HepG2 (cell line): ENCODE results near the gene CLDN16.

Experiments
- CTCF ChIP-seq: sonication (generic); formaldehyde crosslinking; IDR thresholded peaks from 2 replicates; pipeline ENCODE4 v1.5.0; 2020; ENCODE audit warnings: mild to moderate bottlenecking, missing genetic modification reagents, moderate library complexity
- HMG20B ChIP-seq: conservative IDR thresholded peaks from 2 replicates; pipeline ENCODE4 v1.6.1; 2016; ENCODE audit warnings: missing genetic modification reagents, missing compliant biosample characterization
- JUN ChIP-seq: sonication (generic); formaldehyde crosslinking; IDR thresholded peaks from 2 replicates; pipeline ENCODE4 v1.4.0; 2020; ENCODE audit warnings: mild to moderate bottlenecking, missing genetic modification reagents
- KDM1A ChIP-seq: IDR thresholded peaks from 2 replicates; pipeline ENCODE4 v1.6.1; 2016; ENCODE audit warnings: missing compliant biosample characterization
- MAX ChIP-seq: IDR thresholded peaks from 2 replicates; pipeline ENCODE4 v1.6.1; 2012; ENCODE audit warnings: inconsistent platforms
- MYC ChIP-seq: sonication (generic); formaldehyde crosslinking; IDR thresholded peaks from 2 replicates; pipeline ENCODE4 v1.9.0; 2021; ENCODE audit warnings: missing genetic modification reagents, borderline replicate concordance
- PAX8 ChIP-seq: sonication (generic); formaldehyde crosslinking; IDR thresholded peaks from 2 replicates; pipeline ENCODE4 v1.8.0; 2022; ENCODE audit warnings: mild to moderate bottlenecking, missing genetic modification reagents, borderline replicate concordance
- RBFOX2 ChIP-seq: fragments of 200-400 bp; formaldehyde crosslinking; IDR thresholded peaks from 2 replicates; pipeline ENCODE4 v1.6.1; 2017; ENCODE audit warnings: low read depth, mild to moderate bottlenecking, low read length
- SIN3B ChIP-seq: fragments of 150-350 bp; IDR thresholded peaks from 2 replicates; pipeline ENCODE4 v1.6.1; 2014; ENCODE audit warnings: low read length
- TCF12 ChIP-seq, 2 experiments: fragments of 450-650 bp in 1 of 2; sonication (generic) in 1 of 2; formaldehyde crosslinking in 1 of 2; IDR thresholded peaks; 2 replicates each; pipeline versions ENCODE4 v1.6.1 to v1.8.0; 2017 to 2022; ENCODE audit warnings: antibody characterized with exemption in 1 of 2, mild to moderate bottlenecking in 1 of 2, missing genetic modification reagents in 1 of 2, moderate library complexity in 1 of 2
- ZBTB21 ChIP-seq: sonication (generic); formaldehyde crosslinking; IDR thresholded peaks from 2 replicates; pipeline ENCODE4 v1.4.0; 2020; ENCODE audit warnings: missing genetic modification reagents
- ZNF10 ChIP-seq: sonication (generic); formaldehyde crosslinking; IDR thresholded peaks from 2 replicates; pipeline ENCODE4 v1.4.0; 2020; ENCODE audit warnings: mild to moderate bottlenecking, low read depth, missing genetic modification reagents, borderline replicate concordance
- ZNF280D ChIP-seq: sonication (generic); formaldehyde crosslinking; IDR thresholded peaks from 2 replicates; pipeline ENCODE4 v1.5.1; 2020; ENCODE audit warnings: mild to moderate bottlenecking, missing genetic modification reagents
- ZNF318 ChIP-seq: sonication (generic); formaldehyde crosslinking; IDR thresholded peaks from 2 replicates; pipeline ENCODE4 v1.4.0; 2020; ENCODE audit warnings: mild to moderate bottlenecking, missing genetic modification reagents

GRCh38 chr3:190443257-190443656, 55.3 kb downstream of the CLDN16 start:
- no peak for TF ChIP-seq HMG20B (CRISPR knock-in tag)
- TF ChIP-seq TCF12 (IDR thresholded peaks at IDR 0.05) = no peak
- TF ChIP-seq TCF12 (CRISPR knock-in tag; IDR thresholded peaks at IDR 0.05) = no peak
- no peak for TF ChIP-seq JUN (CRISPR knock-in tag)
- TF ChIP-seq ZNF10 (CRISPR knock-in tag) = no peak
- TF ChIP-seq MYC = no peak
- no peak for TF ChIP-seq PAX8 (CRISPR knock-in tag)
- TF ChIP-seq MAX = no peak
- peak; percentile 34; the same call in 1 of the 2 replicates for TF ChIP-seq CTCF (CRISPR knock-in tag)
- no peak for TF ChIP-seq SIN3B
- no peak for TF ChIP-seq ZBTB21
- TF ChIP-seq ZNF318 (CRISPR knock-in tag) = no peak
- TF ChIP-seq KDM1A (CRISPR knock-in tag) = no peak
- no peak for TF ChIP-seq ZNF280D (CRISPR knock-in tag)
- TF ChIP-seq RBFOX2 = no peak
